ENCODE measurements around the gene MGA. TPM values are rescaled to one million over a fixed set of nuclear protein-coding genes. Genes with fewer than 3 reads are reported as not detected.

MGA gene
- total and polyA plus RNA-seq, 2 donors (not counting 1 experiment from before 2014, with no cell fraction given), result 6.5 to 33.7 TPM

DNA sequence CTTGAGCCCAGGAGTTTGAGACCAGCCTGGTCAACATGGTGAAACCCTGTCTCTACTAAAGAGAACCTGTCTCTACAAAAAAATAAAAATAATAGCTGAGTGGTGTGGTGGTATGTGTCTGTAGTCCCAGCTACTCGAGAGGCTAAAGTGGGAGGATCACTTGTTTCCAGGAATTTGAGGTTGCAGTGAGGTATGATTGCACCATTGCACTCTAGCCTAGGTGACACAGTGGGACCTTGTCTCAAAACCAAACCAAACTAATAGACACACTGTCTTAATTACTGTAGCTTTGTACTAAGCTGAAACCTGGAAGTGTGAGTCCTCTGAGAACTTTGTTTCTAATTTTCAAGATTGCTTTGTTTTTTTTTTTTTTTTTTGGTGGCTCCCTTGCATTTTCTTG is 30.4 kb downstream of the MGA start:
- Histone ChIP-seq H3K27me3 (ENCODE audit: control insufficient read depth, insufficient read depth, low read length) (no peaks in the 10 kb centered on the region), H3K9me3 (ENCODE audit: control insufficient read depth, insufficient read depth, low read depth, low read length) (no peaks in the 10 kb centered on the region), H3K9ac (ENCODE audit: insufficient read depth, low read length) (no peak overlapping the region), H3K27ac (ENCODE audit: insufficient read depth, low read length) (no peak overlapping the region), H3K4me3 (replicated peaks in 1 of 4; ENCODE audit: control extremely low read depth in 1 of 4, insufficient read depth in 1 of 4, low read depth in 3 of 4, low read length in 4 of 4) (no peak overlapping the region), H2AFZ (ENCODE audit: low read length) (no peak overlapping the region), H4K20me1 (ENCODE audit: control insufficient read depth, extremely low read depth, insufficient read depth, low read length) (no peaks in the 10 kb centered on the region), H3K4me2 (ENCODE audit: extremely low read depth, insufficient read depth, low read length) (no peak overlapping the region), H3K36me3 (ENCODE audit: control insufficient read depth, insufficient read depth, low read length) (no peaks in the 10 kb centered on the region), H3K4me1 (ENCODE audit: control insufficient read depth, extremely low read depth, insufficient read depth, low read length) (no peaks in the 10 kb centered on the region), H3K79me2 (ENCODE audit: control insufficient read depth, insufficient read depth, low read length) (peaks cover 17% of the 10 kb centered on the region)
- TF ChIP-seq, protein P1, sequence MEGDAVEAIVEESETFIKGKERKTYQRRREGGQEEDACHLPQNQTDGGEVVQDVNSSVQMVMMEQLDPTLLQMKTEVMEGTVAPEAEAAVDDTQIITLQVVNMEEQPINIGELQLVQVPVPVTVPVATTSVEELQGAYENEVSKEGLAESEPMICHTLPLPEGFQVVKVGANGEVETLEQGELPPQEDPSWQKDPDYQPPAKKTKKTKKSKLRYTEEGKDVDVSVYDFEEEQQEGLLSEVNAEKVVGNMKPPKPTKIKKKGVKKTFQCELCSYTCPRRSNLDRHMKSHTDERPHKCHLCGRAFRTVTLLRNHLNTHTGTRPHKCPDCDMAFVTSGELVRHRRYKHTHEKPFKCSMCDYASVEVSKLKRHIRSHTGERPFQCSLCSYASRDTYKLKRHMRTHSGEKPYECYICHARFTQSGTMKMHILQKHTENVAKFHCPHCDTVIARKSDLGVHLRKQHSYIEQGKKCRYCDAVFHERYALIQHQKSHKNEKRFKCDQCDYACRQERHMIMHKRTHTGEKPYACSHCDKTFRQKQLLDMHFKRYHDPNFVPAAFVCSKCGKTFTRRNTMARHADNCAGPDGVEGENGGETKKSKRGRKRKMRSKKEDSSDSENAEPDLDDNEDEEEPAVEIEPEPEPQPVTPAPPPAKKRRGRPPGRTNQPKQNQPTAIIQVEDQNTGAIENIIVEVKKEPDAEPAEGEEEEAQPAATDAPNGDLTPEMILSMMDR (conservative IDR thresholded peaks at IDR 0.05 in 1 of 2, IDR thresholded peaks at IDR 0.05 in 1 of 2; ENCODE audit: low read depth in 1 of 2, low read length in 2 of 2), result no peak
- no peak for TF ChIP-seq EZH2 (IDR thresholded peaks at IDR 0.05; ENCODE audit: low read length, missing control alignments)
- no peak for DNase-seq (ENCODE audit: low read depth in 2 of 2)

DNA sequence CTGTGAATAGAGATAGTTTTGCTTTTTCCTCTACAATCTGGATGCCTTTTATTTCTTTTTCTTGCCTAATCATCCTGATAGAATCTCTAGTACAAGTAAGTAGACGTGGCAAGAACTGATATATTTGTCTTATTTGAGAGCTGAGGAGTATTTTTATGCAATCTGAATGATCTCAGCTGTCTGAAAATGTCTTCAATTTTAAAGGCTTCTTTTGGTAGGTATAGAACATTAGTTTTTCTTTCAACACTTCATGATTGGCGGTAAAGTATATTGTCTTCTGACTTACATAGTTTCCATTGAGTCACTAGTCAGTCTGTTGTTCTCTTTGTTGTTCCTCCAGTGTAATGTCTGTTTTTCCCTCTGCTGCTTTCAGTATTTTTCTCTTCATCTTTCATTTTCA is 31.3 kb downstream of the MGA start:
- no peaks in the 10 kb centered on the region for H3K9me3 ChIP-seq (ENCODE audit: control insufficient read depth, insufficient read depth, low read depth, low read length)
- no peak overlapping the region for H2AFZ ChIP-seq (ENCODE audit: low read length)
- H3K9ac ChIP-seq (ENCODE audit: insufficient read depth, low read length), result no peak overlapping the region
- no peaks in the 10 kb centered on the region for H3K4me1 ChIP-seq (ENCODE audit: control insufficient read depth, extremely low read depth, insufficient read depth, low read length)
- no peaks in the 10 kb centered on the region for H3K36me3 ChIP-seq (ENCODE audit: control insufficient read depth, insufficient read depth, low read length)
- H3K4me2 ChIP-seq (ENCODE audit: extremely low read depth, insufficient read depth, low read length), result no peak overlapping the region
- no peaks in the 10 kb centered on the region for H3K27me3 ChIP-seq (ENCODE audit: control insufficient read depth, insufficient read depth, low read length)
- no peaks in the 10 kb centered on the region for H4K20me1 ChIP-seq (ENCODE audit: control insufficient read depth, extremely low read depth, insufficient read depth, low read length)
- DNase-seq (ENCODE audit: low read depth in 2 of 2), result peak in 1 of 2 donors; percentile 36
- TF ChIP-seq EZH2 (IDR thresholded peaks at IDR 0.05; ENCODE audit: low read length, missing control alignments), result no peak
- TF ChIP-seq, protein P1 (conservative IDR thresholded peaks at IDR 0.05 in 1 of 2, IDR thresholded peaks at IDR 0.05 in 1 of 2; ENCODE audit: low read depth in 1 of 2, low read length in 2 of 2), result no peak
- peaks cover 17% of the 10 kb centered on the region for H3K79me2 ChIP-seq (ENCODE audit: control insufficient read depth, insufficient read depth, low read length)
- no peak overlapping the region for H3K27ac ChIP-seq (ENCODE audit: insufficient read depth, low read length)
- H3K4me3 ChIP-seq (replicated peaks in 1 of 4; ENCODE audit: control extremely low read depth in 1 of 4, insufficient read depth in 1 of 4, low read depth in 3 of 4, low read length in 4 of 4), result no peak overlapping the region

DNA sequence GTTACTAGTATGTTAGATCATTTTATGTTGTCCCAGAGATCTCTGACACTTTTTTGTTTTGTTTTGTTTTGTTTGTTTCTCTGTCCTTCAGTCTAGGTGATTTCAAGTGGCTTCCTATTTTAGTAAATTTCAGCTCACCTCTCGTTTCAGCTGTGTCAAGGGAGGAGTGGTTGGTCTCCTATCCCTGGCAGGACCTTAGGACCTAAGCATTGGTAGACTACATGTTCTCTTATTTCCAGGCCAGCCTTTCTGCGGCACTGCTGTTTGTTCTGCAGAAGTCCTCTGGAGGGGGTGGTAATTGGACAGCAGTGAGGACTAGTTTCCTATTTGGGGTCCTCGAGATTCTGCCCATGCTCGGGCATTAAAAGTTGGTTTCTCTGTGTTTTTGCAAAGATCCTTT is 31.8 kb downstream of the MGA start:
- Histone ChIP-seq H3K4me3 (replicated peaks in 1 of 4; ENCODE audit: control extremely low read depth in 1 of 4, insufficient read depth in 1 of 4, low read depth in 3 of 4, low read length in 4 of 4) (no peak overlapping the region), H3K79me2 (ENCODE audit: control insufficient read depth, insufficient read depth, low read length) (peaks cover 17% of the 10 kb centered on the region), H3K9me3 (ENCODE audit: control insufficient read depth, insufficient read depth, low read depth, low read length) (no peaks in the 10 kb centered on the region), H3K36me3 (ENCODE audit: control insufficient read depth, insufficient read depth, low read length) (no peaks in the 10 kb centered on the region), H2AFZ (ENCODE audit: low read length) (no peak overlapping the region), H3K4me2 (ENCODE audit: extremely low read depth, insufficient read depth, low read length) (no peak overlapping the region), H3K9ac (ENCODE audit: insufficient read depth, low read length) (no peak overlapping the region), H3K27ac (ENCODE audit: insufficient read depth, low read length) (no peak overlapping the region), H4K20me1 (ENCODE audit: control insufficient read depth, extremely low read depth, insufficient read depth, low read length) (no peaks in the 10 kb centered on the region), H3K4me1 (ENCODE audit: control insufficient read depth, extremely low read depth, insufficient read depth, low read length) (no peaks in the 10 kb centered on the region), H3K27me3 (ENCODE audit: control insufficient read depth, insufficient read depth, low read length) (no peaks in the 10 kb centered on the region)
- no peak for DNase-seq (ENCODE audit: low read depth in 2 of 2)
- TF ChIP-seq, protein P1 (conservative IDR thresholded peaks at IDR 0.05 in 1 of 2, IDR thresholded peaks at IDR 0.05 in 1 of 2; ENCODE audit: low read depth in 1 of 2, low read length in 2 of 2), result no peak
- TF ChIP-seq EZH2 (IDR thresholded peaks at IDR 0.05; ENCODE audit: low read length, missing control alignments), result no peak
